Smooth muscle cell (in vitro differentiated cells): ENCODE results near the gene NACAD. TPM values are rescaled to one million over a fixed set of nuclear protein-coding genes. Genes with fewer than 3 reads are reported as not detected.
"Not testable (repeated sequence)": the region's sequence is repeated elsewhere in the genome, so short reads cannot be mapped to it uniquely, and the experiment has no call there.

ENCODE experiments used
- DNase-seq: peaks from one replicate; lab custom pipeline; 2025; ENCODE audit not compliant: unreplicated experiment; lab: John Stamatoyannopoulos, UW
- H2AFZ ChIP-seq: fragments of 200-600 bp; sonication (generic); 2 replicates; pipeline ENCODE4 v1.6.0; 2016; ENCODE audit warnings: antibody characterized with exemption, low read depth, mild to moderate bottlenecking
- H3F3A ChIP-seq: fragments of 200-600 bp; sonication (generic); 2 replicates; pipeline ENCODE4 v1.6.0; 2017; ENCODE audit warnings: antibody characterized with exemption, low read depth
- H3K27ac ChIP-seq: fragments of 200-600 bp; sonication (generic); 2 replicates; pipeline ENCODE4 v1.5.1; 2016; ENCODE audit warnings: low read depth, mild to moderate bottlenecking
- H3K27me3 ChIP-seq: fragments of 200-600 bp; sonication (generic); 2 replicates; pipeline ENCODE4 v1.6.1; 2016; ENCODE audit warnings: low read depth, mild to moderate bottlenecking
- H3K36me3 ChIP-seq: fragments of 200-600 bp; sonication (generic); 2 replicates; pipeline ENCODE4 v1.5.1; 2016; ENCODE audit warnings: low read depth
- H3K4me1 ChIP-seq: fragments of 200-600 bp; sonication (generic); 2 replicates; pipeline ENCODE4 v1.5.1; 2016; ENCODE audit warnings: low read depth
- H3K4me2 ChIP-seq: fragments of 200-600 bp; sonication (generic); 2 replicates; pipeline ENCODE4 v1.6.0; 2016; ENCODE audit warnings: mild to moderate bottlenecking
- H3K4me3 ChIP-seq: fragments of 200-600 bp; sonication (generic); 2 replicates; pipeline ENCODE4 v1.5.1; 2016; ENCODE audit warnings: mild to moderate bottlenecking
- H3K79me2 ChIP-seq: fragments of 200-600 bp; sonication (generic); 2 replicates; pipeline ENCODE4 v1.6.0; 2016; ENCODE audit warnings: low read depth, mild to moderate bottlenecking
- H3K9ac ChIP-seq: fragments of 200-600 bp; sonication (generic); 2 replicates; pipeline ENCODE4 v1.6.0; 2016; ENCODE audit warnings: low read depth
- H3K9me3 ChIP-seq: fragments of 200-600 bp; sonication (generic); replicated peaks from 2 replicates; pipeline ENCODE4 v1.5.1; 2016; ENCODE audit warnings: low read depth
- H4K20me1 ChIP-seq: fragments of 200-600 bp; sonication (generic); 2 replicates; pipeline ENCODE4 v1.6.0; 2016; ENCODE audit warnings: low read depth
- WGBS: methylation state at CpG from one replicate; pipeline ENCODE4 v1.1.7; 2016; ENCODE audit warnings: low lambda C conversion rate; 5-methylcytosine and 5-hydroxymethylcytosine counted together
- polyA plus RNA-seq: library from polyadenylated mRNA; unstranded; fragments of >200 nt; fragmentation: Nextera tagmentation; extraction: Ambion mirVana; gene quantifications from 2 replicates; pipeline ENCODE4 v1.2.1, GENCODE V29; 2016
- total RNA-seq: library from RNA; depleted of rRNA; stranded (reverse); fragments of >200 nt; gene quantifications from 2 replicates; pipeline ENCODE4 v1.2.3, GENCODE V29; 2014
- TF ChIP-seq, protein P1 (sequence below): fragments of 200-600 bp; sonication (generic); IDR thresholded peaks from 2 replicates; pipeline ENCODE4 v1.5.1; 2017; ENCODE audit warnings: borderline replicate concordance, mild to moderate bottlenecking, antibody characterized with exemption; ENCODE audit not compliant: insufficient read depth, poor library complexity, severe bottlenecking

NACAD gene
- total and polyA plus RNA-seq, 2 experiments from 2014 or later, result 5.3 to 12.5 TPM

DNA sequence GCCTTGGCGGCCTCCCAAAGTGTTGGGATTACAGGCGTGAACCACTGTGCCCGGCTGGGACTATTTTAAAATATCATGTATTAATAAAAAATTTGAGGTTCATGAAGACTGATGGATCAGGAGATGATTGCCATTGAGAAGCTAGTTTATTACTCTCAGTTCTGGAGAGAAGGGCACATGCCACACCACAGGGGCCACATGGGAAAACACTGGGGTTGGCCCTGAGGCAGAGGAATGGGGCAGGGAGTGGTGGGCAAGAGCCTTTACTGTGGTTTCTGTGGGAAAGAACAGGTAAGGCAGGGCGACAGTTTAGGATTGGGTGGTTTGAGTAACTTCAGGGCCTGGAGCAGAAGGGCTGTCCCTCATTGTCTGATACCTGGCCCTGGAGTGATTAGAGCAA lies 29.5 kb upstream of the NACAD start:
- Histone ChIP-seq H3K4me2 (no peak overlapping the region), H3K27ac (no peak overlapping the region), H4K20me1 (no peaks in the 10 kb centered on the region), H3K4me3 (no peak overlapping the region), H3F3A (peaks cover 2% of the 10 kb centered on the region), H3K4me1 (no peaks in the 10 kb centered on the region), H3K9me3 (no peaks in the 10 kb centered on the region), H3K9ac (no peak overlapping the region), H3K27me3 (peaks cover 30% of the 10 kb centered on the region), H3K36me3 (no peaks in the 10 kb centered on the region), H3K79me2 (no peaks in the 10 kb centered on the region), H2AFZ (no peak overlapping the region)
- DNase-seq, result no peak
- TF ChIP-seq, protein P1, sequence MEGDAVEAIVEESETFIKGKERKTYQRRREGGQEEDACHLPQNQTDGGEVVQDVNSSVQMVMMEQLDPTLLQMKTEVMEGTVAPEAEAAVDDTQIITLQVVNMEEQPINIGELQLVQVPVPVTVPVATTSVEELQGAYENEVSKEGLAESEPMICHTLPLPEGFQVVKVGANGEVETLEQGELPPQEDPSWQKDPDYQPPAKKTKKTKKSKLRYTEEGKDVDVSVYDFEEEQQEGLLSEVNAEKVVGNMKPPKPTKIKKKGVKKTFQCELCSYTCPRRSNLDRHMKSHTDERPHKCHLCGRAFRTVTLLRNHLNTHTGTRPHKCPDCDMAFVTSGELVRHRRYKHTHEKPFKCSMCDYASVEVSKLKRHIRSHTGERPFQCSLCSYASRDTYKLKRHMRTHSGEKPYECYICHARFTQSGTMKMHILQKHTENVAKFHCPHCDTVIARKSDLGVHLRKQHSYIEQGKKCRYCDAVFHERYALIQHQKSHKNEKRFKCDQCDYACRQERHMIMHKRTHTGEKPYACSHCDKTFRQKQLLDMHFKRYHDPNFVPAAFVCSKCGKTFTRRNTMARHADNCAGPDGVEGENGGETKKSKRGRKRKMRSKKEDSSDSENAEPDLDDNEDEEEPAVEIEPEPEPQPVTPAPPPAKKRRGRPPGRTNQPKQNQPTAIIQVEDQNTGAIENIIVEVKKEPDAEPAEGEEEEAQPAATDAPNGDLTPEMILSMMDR, result no peak
- WGBS, result 78% methylated on average over 4 of the region's 4 CpGs

DNA sequence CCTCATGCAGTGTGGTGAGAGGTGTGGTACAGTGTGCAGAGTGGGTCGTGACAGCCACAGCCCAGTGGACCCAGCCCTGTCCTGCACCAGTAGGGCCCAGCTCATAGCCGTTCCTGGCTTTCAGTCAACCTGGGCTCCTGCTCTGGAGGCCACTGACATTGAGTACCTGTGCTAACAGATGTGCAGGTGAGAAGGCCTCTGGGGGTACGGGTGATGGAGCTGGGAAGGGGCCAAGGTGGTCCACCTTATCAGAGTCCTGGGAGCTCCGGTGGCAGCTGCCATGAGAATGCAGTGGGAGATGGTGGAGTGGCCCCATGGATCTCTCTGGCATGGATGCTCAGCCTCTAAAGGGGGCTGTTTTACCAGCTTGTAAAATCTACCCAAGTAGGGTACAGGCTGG lies 28.8 kb upstream of the NACAD start:
- Histone ChIP-seq H3K27ac (no peak overlapping the region), H3K27me3 (peaks cover 33% of the 10 kb centered on the region), H3K9me3 (no peaks in the 10 kb centered on the region), H3K9ac (no peak overlapping the region), H3K4me2 (no peak overlapping the region), H3K4me3 (no peak overlapping the region), H3K4me1 (no peaks in the 10 kb centered on the region), H4K20me1 (no peaks in the 10 kb centered on the region), H3K79me2 (no peaks in the 10 kb centered on the region), H2AFZ (no peak overlapping the region), H3K36me3 (no peaks in the 10 kb centered on the region), H3F3A (peaks cover 5% of the 10 kb centered on the region)
- no peak for DNase-seq
- TF ChIP-seq, protein P1, result no peak
- 74% methylated on average over 4 of the region's 4 CpGs for WGBS

- DNase-seq, result no peak
- H3K4me3 ChIP-seq, result no peak overlapping the region
- no peaks in the 10 kb centered on the region for H3K9me3 ChIP-seq
- H3K4me2 ChIP-seq, result no peak overlapping the region
- H3K9ac ChIP-seq, result no peak overlapping the region
- H2AFZ ChIP-seq, result no peak overlapping the region
- WGBS, result 83% methylated on average over 1 of the region's 1 CpG
- H4K20me1 ChIP-seq, result no peaks in the 10 kb centered on the region
- H3F3A ChIP-seq, result peaks cover 5% of the 10 kb centered on the region
- no peaks in the 10 kb centered on the region for H3K36me3 ChIP-seq
- H3K27me3 ChIP-seq, result peaks cover 33% of the 10 kb centered on the region
- H3K4me1 ChIP-seq, result no peaks in the 10 kb centered on the region
- peaks cover 2% of the 10 kb centered on the region for H3K79me2 ChIP-seq
- TF ChIP-seq, protein P1, result no peak
- H3K27ac ChIP-seq, result no peak overlapping the region
Measured at GRCh38 chr7:45116048-45116447, 27.3 kb upstream of the NACAD start.

- H3K4me1 ChIP-seq, result peaks cover 9% of the 10 kb centered on the region
- no peak overlapping the region for H2AFZ ChIP-seq
- no peak for DNase-seq
- H3K4me2 ChIP-seq, result no peak overlapping the region
- H3K4me3 ChIP-seq, result no peak overlapping the region
- H3F3A ChIP-seq, result peaks cover 5% of the 10 kb centered on the region
- no peak overlapping the region for H3K27ac ChIP-seq
- H3K27me3 ChIP-seq, result peaks cover 33% of the 10 kb centered on the region
- no peaks in the 10 kb centered on the region for H3K36me3 ChIP-seq
- no peak overlapping the region for H3K9ac ChIP-seq
- TF ChIP-seq, protein P1, result no peak
- no peaks in the 10 kb centered on the region for H4K20me1 ChIP-seq
- H3K9me3 ChIP-seq, result no peaks in the 10 kb centered on the region
- H3K79me2 ChIP-seq, result peaks cover 13% of the 10 kb centered on the region
Measured at GRCh38 chr7:45114926-45115325, 26.2 kb upstream of the NACAD start.

DNA sequence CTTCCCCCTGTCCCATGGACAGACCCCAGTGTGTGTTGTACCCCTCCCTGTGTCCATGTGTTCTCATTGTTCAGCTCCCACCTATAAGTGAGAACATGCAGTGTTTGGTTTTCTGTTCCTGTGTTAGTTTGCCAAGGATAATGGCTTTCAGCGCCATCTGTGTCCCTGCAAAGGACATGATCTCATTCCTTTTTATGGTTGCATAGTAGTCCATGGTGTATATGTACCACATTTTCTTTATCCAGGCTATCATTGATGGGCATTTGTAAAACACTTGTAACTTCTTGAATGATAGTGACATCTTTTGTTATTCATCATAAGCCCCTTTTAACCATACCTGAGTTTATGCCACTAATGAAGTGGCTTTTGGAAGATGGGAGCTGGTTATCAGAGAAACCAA lies 25.5 kb upstream of the NACAD start:
- not testable (repeated sequence) for H3F3A ChIP-seq, H3K4me1 ChIP-seq, H3K27ac ChIP-seq, H4K20me1 ChIP-seq, H3K9ac ChIP-seq, H3K36me3 ChIP-seq, DNase-seq, H3K4me3 ChIP-seq, H3K4me2 ChIP-seq, H2AFZ ChIP-seq, H3K9me3 ChIP-seq
- H3K27me3 ChIP-seq, result peaks cover 33% of the 10 kb centered on the region
- 84% methylated on average over 1 of the region's 1 CpG for WGBS
- H3K79me2 ChIP-seq, result peaks cover 20% of the 10 kb centered on the region
